ENCODE data around the gene CELA3B.

- TF ChIP-seq POLR2A (IDR thresholded peaks at IDR 0.05; ENCODE audit: low read length) (no peak), GATA1 (IDR thresholded peaks at IDR 0.05; ENCODE audit: low read depth, low read length) (no peak)
Observed at GRCh38 chr1:22024485-22025367, 47.9 kb downstream of the CELA3B start.
